ENCODE results near the gene KLHDC9.

KLHDC9 gene

GRCh38 chr1:161070761-161071160, 27.4 kb upstream of the KLHDC9 start:
- TF ChIP-seq CTCF (IDR thresholded peaks at IDR 0.05) (no peak), ZFX (IDR thresholded peaks at IDR 0.05; ENCODE audit: borderline replicate concordance) (no peak)
- H3K27ac ChIP-seq, result no peak overlapping the region

- H3K27ac ChIP-seq, result no peak overlapping the region
- TF ChIP-seq ZFX (IDR thresholded peaks at IDR 0.05; ENCODE audit: borderline replicate concordance) (no peak), CTCF (IDR thresholded peaks at IDR 0.05) (peak; percentile 78)
Observed at GRCh38 chr1:161071886-161072371, 26.2 kb upstream of the KLHDC9 start.

GRCh38 chr1:161072751-161073449, 25.3 kb upstream of the KLHDC9 start:
- H3K27ac ChIP-seq, result no peak overlapping the region
- no peak for TF ChIP-seq CTCF (IDR thresholded peaks at IDR 0.05)
- TF ChIP-seq ZFX (IDR thresholded peaks at IDR 0.05; ENCODE audit: borderline replicate concordance), result no peak

GRCh38 chr1:161073474-161074121, 24.6 kb upstream of the KLHDC9 start:
- H3K27ac ChIP-seq, result no peak overlapping the region
- no peak for TF ChIP-seq CTCF (IDR thresholded peaks at IDR 0.05)
- no peak for TF ChIP-seq ZFX (IDR thresholded peaks at IDR 0.05; ENCODE audit: borderline replicate concordance)

GRCh38 chr1:161074676-161075368, 23.3 kb upstream of the KLHDC9 start:
- TF ChIP-seq CTCF (IDR thresholded peaks at IDR 0.05) (no peak), ZFX (IDR thresholded peaks at IDR 0.05; ENCODE audit: borderline replicate concordance) (no peak)
- no peak overlapping the region for H3K27ac ChIP-seq

GRCh38 chr1:161076410-161076809, 21.8 kb upstream of the KLHDC9 start:
- TF ChIP-seq CTCF (IDR thresholded peaks at IDR 0.05) (no peak), ZFX (IDR thresholded peaks at IDR 0.05; ENCODE audit: borderline replicate concordance) (no peak)

More at GRCh38 chr1:161076410-161076809, 21.8 kb upstream of the KLHDC9 start:
- H3K27ac ChIP-seq, result no peak overlapping the region
